OCI-LY1 (cell line): ENCODE results near the gene NACC2.
"Not testable (repeated sequence)": the region's sequence is repeated elsewhere in the genome, so short reads cannot be mapped to it uniquely, and the experiment has no call there.

Experiments
- H2AFZ ChIP-seq: fragments of 200-600 bp; sonication (generic), shearing (Covaris generic); 2 replicates; pipeline ENCODE4 v1.6.0; 2014; ENCODE audit warnings: antibody characterized with exemption, mild to moderate bottlenecking, low read length
- H3F3A ChIP-seq: fragments of 200-600 bp; sonication (generic), shearing (Covaris generic); 2 replicates; pipeline ENCODE4 v1.6.0; 2014; ENCODE audit warnings: mild to moderate bottlenecking, antibody characterized with exemption, low read length, moderate library complexity; ENCODE audit not compliant: insufficient read depth
- H3K27ac ChIP-seq: fragments of 200-600 bp; sonication (generic); 2 replicates; pipeline ENCODE4 v1.5.1; 2014; ENCODE audit warnings: low read length, mixed run types, mild to moderate bottlenecking, low read depth; ENCODE audit not compliant: poor library complexity, severe bottlenecking
- H3K27me3 ChIP-seq: fragments of 200-600 bp; sonication (generic); 2 replicates; pipeline ENCODE4 v1.6.0; 2014; ENCODE audit warnings: antibody characterized with exemption, mild to moderate bottlenecking, low read length, moderate library complexity; ENCODE audit not compliant: insufficient read depth
- H3K36me3 ChIP-seq: fragments of 200-600 bp; sonication (generic); 2 replicates; pipeline ENCODE4 v1.6.1; 2014; ENCODE audit warnings: mild to moderate bottlenecking, antibody characterized with exemption, low read length, moderate library complexity, mixed read lengths; ENCODE audit not compliant: insufficient read depth
- H3K4me1 ChIP-seq: fragments of 200-600 bp; sonication (generic); 2 replicates; pipeline ENCODE4 v1.5.1; 2014; ENCODE audit warnings: mild to moderate bottlenecking, low read length, moderate library complexity; ENCODE audit not compliant: insufficient read depth, severe bottlenecking
- H3K4me2 ChIP-seq: fragments of 200-600 bp; sonication (generic), shearing (Covaris generic); 2 replicates; pipeline ENCODE4 v1.6.1; 2014; ENCODE audit warnings: low read length
- H3K4me3 ChIP-seq: fragments of 200-600 bp; sonication (generic); 2 replicates; pipeline ENCODE4 v1.5.1; 2014; ENCODE audit warnings: low read length, low read depth, mild to moderate bottlenecking, mixed read lengths; ENCODE audit not compliant: poor library complexity, severe bottlenecking
- H3K79me2 ChIP-seq: fragments of 200-600 bp; shearing (Covaris generic); 2 replicates; pipeline ENCODE4 v1.6.1; 2016; ENCODE audit warnings: mixed run types, low read length, mixed read lengths; ENCODE audit not compliant: insufficient read depth
- H3K9ac ChIP-seq: fragments of 200-600 bp; sonication (generic), shearing (Covaris generic); 2 replicates; pipeline ENCODE4 v1.6.1; 2014; ENCODE audit warnings: mild to moderate bottlenecking, low read length, mixed read lengths
- H3K9me2 ChIP-seq: fragments of 200-600 bp; sonication (generic), shearing (Covaris generic); 2 replicates; pipeline ENCODE4 v1.6.1; 2014; ENCODE audit warnings: low read depth, mild to moderate bottlenecking, low read length, mixed read lengths
- H3K9me3 ChIP-seq: fragments of 200-600 bp; shearing (Covaris generic); 2 replicates; pipeline ENCODE4 v1.6.1; 2014; ENCODE audit warnings: low read length, mixed read lengths
- H4K20me1 ChIP-seq: fragments of 200-600 bp; sonication (generic), shearing (Covaris generic); 2 replicates; pipeline ENCODE4 v1.6.0; 2016; ENCODE audit warnings: mild to moderate bottlenecking, low read length; ENCODE audit not compliant: insufficient read depth
- EZH2 ChIP-seq: fragments of 200-600 bp; sonication (generic), shearing (Covaris generic); IDR thresholded peaks from 2 replicates; pipeline ENCODE4 v1.8.0; 2017; ENCODE audit warnings: borderline replicate concordance, mixed run types, mild to moderate bottlenecking, antibody characterized with exemption, low read length, moderate library complexity, mixed read lengths
- TF ChIP-seq, protein P1 (sequence below): fragments of 200-600 bp; sonication (generic), shearing (Covaris generic); IDR thresholded peaks from 2 replicates; pipeline ENCODE4 v1.5.1; 2017; ENCODE audit warnings: mild to moderate bottlenecking, antibody characterized with exemption, low read length, moderate library complexity, mixed read lengths

The NACC2 gene

DNA sequence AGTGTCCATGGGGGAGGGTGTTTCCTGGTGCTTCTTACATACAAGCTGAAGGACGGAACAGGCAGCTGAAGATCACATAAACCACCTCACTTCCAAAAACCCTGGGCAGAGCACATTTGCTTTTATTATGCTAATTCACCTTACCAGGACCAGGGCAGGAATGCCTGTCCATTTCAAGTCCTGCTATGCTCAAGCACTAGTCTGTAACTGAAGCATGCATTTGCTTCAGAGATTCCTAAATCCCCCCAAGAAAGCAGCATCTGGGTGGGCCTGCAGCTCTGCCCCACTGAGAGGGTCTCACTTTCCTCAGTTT lies 9.4 kb upstream of the NACC2 start:
- Histone ChIP-seq H3K27ac (no peak overlapping the region), H3K9me2 (no peaks in the 10 kb centered on the region), H2AFZ (no peak overlapping the region), H3K9ac (no peak overlapping the region), H4K20me1 (no peaks in the 10 kb centered on the region), H3K36me3 (no peaks in the 10 kb centered on the region), H3K4me3 (no peak overlapping the region), H3K4me2 (no peak overlapping the region), H3K4me1 (peaks cover 30% of the 10 kb centered on the region), H3F3A (no peaks in the 10 kb centered on the region), H3K79me2 (no peaks in the 10 kb centered on the region), H3K27me3 (no peaks in the 10 kb centered on the region), H3K9me3 (no peaks in the 10 kb centered on the region)
- no peak for TF ChIP-seq EZH2
- TF ChIP-seq, protein P1, sequence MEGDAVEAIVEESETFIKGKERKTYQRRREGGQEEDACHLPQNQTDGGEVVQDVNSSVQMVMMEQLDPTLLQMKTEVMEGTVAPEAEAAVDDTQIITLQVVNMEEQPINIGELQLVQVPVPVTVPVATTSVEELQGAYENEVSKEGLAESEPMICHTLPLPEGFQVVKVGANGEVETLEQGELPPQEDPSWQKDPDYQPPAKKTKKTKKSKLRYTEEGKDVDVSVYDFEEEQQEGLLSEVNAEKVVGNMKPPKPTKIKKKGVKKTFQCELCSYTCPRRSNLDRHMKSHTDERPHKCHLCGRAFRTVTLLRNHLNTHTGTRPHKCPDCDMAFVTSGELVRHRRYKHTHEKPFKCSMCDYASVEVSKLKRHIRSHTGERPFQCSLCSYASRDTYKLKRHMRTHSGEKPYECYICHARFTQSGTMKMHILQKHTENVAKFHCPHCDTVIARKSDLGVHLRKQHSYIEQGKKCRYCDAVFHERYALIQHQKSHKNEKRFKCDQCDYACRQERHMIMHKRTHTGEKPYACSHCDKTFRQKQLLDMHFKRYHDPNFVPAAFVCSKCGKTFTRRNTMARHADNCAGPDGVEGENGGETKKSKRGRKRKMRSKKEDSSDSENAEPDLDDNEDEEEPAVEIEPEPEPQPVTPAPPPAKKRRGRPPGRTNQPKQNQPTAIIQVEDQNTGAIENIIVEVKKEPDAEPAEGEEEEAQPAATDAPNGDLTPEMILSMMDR, result no peak

DNA sequence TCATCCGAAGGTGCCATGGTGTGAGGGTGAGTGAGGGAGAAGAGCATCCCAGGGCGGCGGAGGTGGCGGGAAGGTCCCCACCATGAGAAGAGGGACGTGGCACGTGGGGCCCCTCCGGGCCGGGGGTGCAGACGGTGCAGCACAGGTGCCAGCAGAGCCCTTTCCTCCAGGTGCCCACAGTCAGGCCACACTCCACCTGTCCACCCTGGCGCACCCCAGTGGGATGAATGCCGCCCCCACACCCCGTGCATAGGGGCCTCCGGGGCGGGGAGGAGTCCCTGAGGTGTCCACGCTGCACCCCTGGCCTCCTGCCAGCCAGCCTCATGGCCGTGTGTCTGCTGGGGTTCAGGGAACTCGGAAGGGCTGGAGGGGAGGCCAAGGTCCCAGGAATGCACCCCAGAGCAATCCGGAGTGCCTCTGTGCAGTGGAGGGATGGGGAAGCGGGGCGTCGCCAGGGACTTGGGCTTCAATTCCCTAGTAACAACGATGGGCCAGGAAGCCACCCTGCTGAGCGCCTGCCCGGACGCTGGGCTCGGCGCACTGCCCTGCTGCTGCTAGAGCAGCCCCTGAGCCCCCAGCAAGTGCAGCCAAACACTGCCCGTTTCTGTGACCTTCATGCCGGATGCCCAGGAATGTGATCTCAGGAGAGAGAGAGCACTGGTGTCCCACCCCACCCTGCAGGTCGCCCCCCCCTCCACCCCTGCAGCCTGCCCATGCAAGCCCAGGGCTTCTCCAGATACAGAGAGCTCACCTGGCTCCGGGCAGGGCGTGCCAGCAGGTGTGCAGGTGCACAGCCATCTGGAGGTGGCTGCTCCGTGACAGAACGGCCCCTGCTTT lies 8.8 kb upstream of the NACC2 start:
- H3F3A ChIP-seq, result no peaks in the 10 kb centered on the region
- H2AFZ ChIP-seq, result no peak overlapping the region
- no peaks in the 10 kb centered on the region for H3K9me2 ChIP-seq
- H4K20me1 ChIP-seq, result no peaks in the 10 kb centered on the region
- 0 out of 2 replicates have a peak, but pooled peaks cover under 1% of the 10 kb centered on the region for H3K27me3 ChIP-seq
- no peak overlapping the region for H3K4me2 ChIP-seq
- TF ChIP-seq, protein P1, result no peak
- TF ChIP-seq EZH2, result no peak
- H3K27ac ChIP-seq, result no peak overlapping the region
- no peak overlapping the region for H3K9ac ChIP-seq
- no peak overlapping the region for H3K4me3 ChIP-seq
- H3K36me3 ChIP-seq, result no peaks in the 10 kb centered on the region
- no peaks in the 10 kb centered on the region for H3K9me3 ChIP-seq
- H3K79me2 ChIP-seq, result no peaks in the 10 kb centered on the region
- peaks cover 25% of the 10 kb centered on the region for H3K4me1 ChIP-seq

DNA sequence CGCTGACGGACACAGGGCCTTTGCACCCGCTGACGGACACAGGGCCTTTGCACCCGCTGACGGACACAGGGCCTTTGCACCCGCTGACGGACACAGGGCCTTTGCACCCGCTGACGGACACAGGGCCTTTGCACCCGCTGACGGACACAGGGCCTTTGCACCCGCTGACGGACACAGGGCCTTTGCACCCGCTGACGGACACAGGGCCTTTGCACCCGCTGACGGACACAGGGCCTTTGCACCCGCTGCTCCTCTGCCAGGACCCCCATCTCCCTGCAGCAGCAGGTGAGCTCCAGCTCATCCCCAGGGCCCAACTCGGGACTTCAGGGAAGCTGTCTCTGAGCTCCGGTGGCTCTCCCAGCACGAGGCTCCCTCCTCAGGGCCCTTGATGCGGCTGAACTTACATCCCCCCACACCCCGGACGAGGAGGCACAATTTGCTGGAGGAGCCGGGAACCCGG lies 6.6 kb upstream of the NACC2 start:
- not testable (repeated sequence) for H3K36me3 ChIP-seq, H3K27me3 ChIP-seq, H3F3A ChIP-seq, H3K4me2 ChIP-seq, H2AFZ ChIP-seq, H3K4me1 ChIP-seq, H3K4me3 ChIP-seq, H4K20me1 ChIP-seq, H3K9ac ChIP-seq, H3K79me2 ChIP-seq, H3K9me3 ChIP-seq, H3K27ac ChIP-seq, H3K9me2 ChIP-seq
